Ascending aorta (tissue), 2 donors: ENCODE data around the gene DHRSX. TPM values are rescaled to one million over a fixed set of nuclear protein-coding genes. Genes with fewer than 3 reads are reported as not detected.

Experiments
- DNase-seq, 2 donors: peaks; one replicate each; pipeline ENCODE4 v3.0.0-alpha.2; 2019; ENCODE audit warnings: low spot score in 2 of 2
- H3K27ac ChIP-seq, 2 donors: fragments of 200-600 bp; sonication (generic); one replicate each; pipeline ENCODE4 v1.5.1; 2016 to 2017; ENCODE audit warnings: mild to moderate bottlenecking in 1 of 2
- H3K27me3 ChIP-seq: fragments of 200-600 bp; sonication (generic); one replicate; pipeline ENCODE4 v1.5.1; 2017
- H3K36me3 ChIP-seq, 2 donors: fragments of 200-600 bp; sonication (generic); one replicate each; pipeline ENCODE4 v1.5.1; 2016
- H3K4me1 ChIP-seq, 2 donors: fragments of 200-600 bp; sonication (generic); one replicate each; pipeline ENCODE4 v1.5.1; 2016 to 2017; ENCODE audit warnings: mild to moderate bottlenecking in 1 of 2
- H3K4me3 ChIP-seq, 2 donors: fragments of 200-600 bp; sonication (generic); one replicate each; pipeline ENCODE4 v1.5.1; 2016 to 2017; ENCODE audit warnings: mild to moderate bottlenecking in 1 of 2
- H3K9me3 ChIP-seq, 2 donors: fragments of 200-600 bp; sonication (generic); one replicate each; pipeline ENCODE4 v1.5.1; 2016
- CTCF ChIP-seq, 3 experiments: fragments of 200-600 bp in 2 of 3; fragments of 450-650 bp in 1 of 3; sonication (generic) in 2 of 3; IDR thresholded peaks; one replicate each; pipeline ENCODE4 v1.5.1; 2016 to 2019; ENCODE audit warnings: antibody characterized with exemption in 3 of 3, mild to moderate bottlenecking in 1 of 3, moderate library complexity in 1 of 3
- intact Hi-C: fragments of 100-400 bp; cut with DNase I; formaldehyde crosslinking; loops from one replicate; pipeline ENCODE4 v1.15.1; 2023
- total RNA-seq: library from RNA; depleted of rRNA; stranded (reverse); fragments of >200 nt; gene quantifications from one replicate; pipeline ENCODE4 v1.1.0, GENCODE V29; 2016

The DHRSX gene
- total RNA-seq, 1 donor from 2014 or later: 13.4 TPM

DNA sequence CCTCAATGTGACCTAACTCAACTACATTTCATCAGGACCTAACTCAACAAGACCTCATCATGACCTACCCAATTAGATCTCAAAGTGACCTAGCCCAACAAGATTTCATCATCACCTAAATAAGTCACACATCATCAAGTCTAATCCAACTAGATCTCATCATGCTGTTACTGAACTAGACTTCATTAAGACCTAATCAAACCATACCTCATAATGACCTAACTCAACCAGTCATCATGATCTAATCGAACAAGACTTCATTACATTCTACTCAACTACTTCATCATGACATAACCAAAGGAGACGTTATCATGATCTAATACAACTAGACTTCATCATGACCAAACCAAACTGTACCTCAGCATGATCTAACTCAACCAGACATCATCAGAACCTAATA is 82.8 kb downstream of the DHRSX start:
- H3K27ac ChIP-seq: no peak overlapping the region
- H3K4me3 ChIP-seq: no peak overlapping the region
- DNase-seq: no peak

GRCh38 chrX:2416851-2417604 is 83.7 kb downstream of the DHRSX start:
- Histone ChIP-seq H3K4me3 (no peak overlapping the region), H3K9me3 (no peaks in the 10 kb centered on the region), H3K27me3 (no peaks in the 10 kb centered on the region), H3K36me3 (no peaks in the 10 kb centered on the region), H3K4me1 (no peaks in the 10 kb centered on the region), H3K27ac (no peak overlapping the region)
- no peak for TF ChIP-seq CTCF (IDR thresholded peaks at IDR 0.05)
- intact Hi-C loops: no loop called here
- DNase-seq: no peak

More for the DNA sequence above, 82.8 kb downstream of the DHRSX start:
- Histone ChIP-seq H3K4me1 (no peaks in the 10 kb centered on the region), H3K36me3 (no peaks in the 10 kb centered on the region), H3K9me3 (no peaks in the 10 kb centered on the region), H3K27me3 (no peaks in the 10 kb centered on the region)
- intact Hi-C loops: no loop called here
- no peak for TF ChIP-seq CTCF (IDR thresholded peaks at IDR 0.05)

DNA sequence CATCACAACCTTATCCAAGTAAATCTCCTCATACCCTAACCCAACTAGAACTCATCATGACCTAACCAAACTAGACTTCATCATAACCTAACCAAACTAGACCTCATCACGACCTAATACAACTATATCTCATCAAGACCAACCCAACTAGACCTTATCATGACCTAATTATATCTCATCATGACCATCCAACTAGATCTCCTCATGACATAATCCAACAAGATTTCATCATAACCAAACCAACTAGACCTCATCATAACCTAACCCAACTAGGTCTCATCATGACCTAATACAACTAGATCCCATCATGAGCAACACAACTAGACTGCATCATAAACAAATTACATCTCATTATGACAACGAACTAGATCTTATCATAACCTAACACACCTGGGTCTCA is 86.4 kb downstream of the DHRSX start:
- no peaks in the 10 kb centered on the region for H3K4me1 ChIP-seq
- H3K9me3 ChIP-seq: no peaks in the 10 kb centered on the region
- no peak for DNase-seq
- H3K36me3 ChIP-seq: no peaks in the 10 kb centered on the region
- intact Hi-C loops: no loop called here
- no peak overlapping the region for H3K27ac ChIP-seq
- no peak overlapping the region for H3K4me3 ChIP-seq
- TF ChIP-seq CTCF (IDR thresholded peaks at IDR 0.05): no peak
- H3K27me3 ChIP-seq: no peaks in the 10 kb centered on the region

- intact Hi-C loops: no loop called here
- Histone ChIP-seq H3K4me3 (no peak overlapping the region), H3K27me3 (no peaks in the 10 kb centered on the region), H3K27ac (no peak overlapping the region), H3K36me3 (no peaks in the 10 kb centered on the region), H3K4me1 (no peaks in the 10 kb centered on the region), H3K9me3 (no peaks in the 10 kb centered on the region)
- DNase-seq: no peak
- TF ChIP-seq CTCF (IDR thresholded peaks at IDR 0.05): no peak
These were observed 86.8 kb downstream of the DHRSX start for GRCh38 chrX:2413969-2414368.

DNA sequence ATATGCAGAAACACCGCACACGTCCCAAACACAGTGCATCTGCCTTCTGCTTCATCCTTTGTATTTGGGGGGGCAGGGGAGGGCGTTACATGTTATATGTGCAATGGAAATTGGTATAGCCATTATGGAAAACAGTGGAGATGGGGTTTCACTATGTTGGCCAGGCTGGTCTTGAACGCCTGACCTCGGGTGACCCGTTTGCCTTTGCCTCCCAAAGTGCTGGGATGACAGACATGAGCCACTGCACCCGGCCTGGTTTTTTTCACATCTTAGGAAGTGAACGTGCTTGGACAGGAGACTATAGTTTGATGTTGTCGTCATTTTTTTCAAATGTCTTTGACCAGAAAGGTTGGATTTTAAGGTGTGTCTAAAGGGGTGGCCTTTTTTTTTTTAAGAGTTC is 88.6 kb downstream of the DHRSX start:
- Histone ChIP-seq H3K4me3 (no peak overlapping the region), H3K4me1 (no peaks in the 10 kb centered on the region), H3K36me3 (peaks cover 4 to 14% of the 10 kb centered on the region in 2 donors), H3K27me3 (no peaks in the 10 kb centered on the region), H3K9me3 (no peaks in the 10 kb centered on the region), H3K27ac (no peak overlapping the region)
- no peak for DNase-seq
- intact Hi-C loops: no loop called here
- no peak for TF ChIP-seq CTCF (IDR thresholded peaks at IDR 0.05)
